HepG2 (cell line): ENCODE data around the gene CLTCL1. TPM values are rescaled to one million over a fixed set of nuclear protein-coding genes. Genes with fewer than 3 reads are reported as not detected.

Experiments
- ATAC-seq: fragments of 200-7000 bp; cut with Tn5 transposase; 3 replicates; pipeline ENCODE4 v1.9.1; 2020; ENCODE audit warnings: mild to moderate bottlenecking, moderate library complexity
- BruUV-seq: library from RNA; stranded (reverse); fragments of 400-500 nt; replicated peaks from 2 replicates; lab custom pipeline; 2021; lab: Mats Ljungman, UMichigan
- CTCF ChIA-PET: fragments of 300-600 bp; formaldehyde crosslinking; extraction: SDS; loops from one replicate; lab custom pipeline; 2021; ENCODE audit warnings: low total read pairs, inconsistent platforms, low intra/inter-chr PET ratio; lab: Yijun Ruan, JAX
- POLR2A ChIA-PET: fragments of 350-600 bp; sonication (Branson Sonifier 250); formaldehyde crosslinking; loops from one replicate; lab custom pipeline; 2020; ENCODE audit warnings: antibody characterized with exemption, inconsistent platforms; lab: Yijun Ruan, JAX
- DNase-seq: peaks from one replicate; pipeline ENCODE4 v3.0.0-alpha.2; 2015; ENCODE audit warnings: low spot score
- FAIRE-seq: peaks from 3 replicates; lab custom pipeline; 2011; peaks lifted over from hg19 to GRCh38; lab: Jason Lieb, UNC
- H2AFZ ChIP-seq: one replicate; pipeline ENCODE4 v1.6.1; 2011; ENCODE audit warnings: low read length, inconsistent platforms
- H3K27ac ChIP-seq: fragments of 300-600 bp; 3 replicates; pipeline ENCODE4 v1.8.0; 2011; ENCODE audit warnings: mixed run types, mild to moderate bottlenecking, mixed read lengths, low read length, inconsistent platforms; ENCODE audit not compliant: insufficient read depth; ENCODE audit errors: extremely low read length
- H3K27me3 ChIP-seq, 2 experiments: fragments of 200-600 bp in 1 of 2; 2 replicates in 1 of 2; 3 replicates in 1 of 2; pipeline versions ENCODE4 v1.6.0 to v1.8.0; 2011; ENCODE audit warnings: low read length in 2 of 2, mild to moderate bottlenecking in 2 of 2, moderate library complexity in 2 of 2, inconsistent platforms in 1 of 2; ENCODE audit not compliant: insufficient read depth in 2 of 2, control insufficient read depth in 1 of 2
- H3K36me3 ChIP-seq, 2 experiments: fragments of 200-600 bp in 1 of 2; replicated peaks in 1 of 2; 2 replicates in 1 of 2; 3 replicates in 1 of 2; pipeline versions ENCODE4 v1.5.1 to v1.8.0; 2011; ENCODE audit warnings: low read length in 2 of 2, inconsistent platforms in 1 of 2; ENCODE audit not compliant: insufficient read depth in 2 of 2, control insufficient read depth in 1 of 2
- H3K4me1 ChIP-seq: 2 replicates; pipeline ENCODE4 v1.5.1; 2012; ENCODE audit warnings: low read length, inconsistent platforms; ENCODE audit not compliant: insufficient read depth
- H3K4me2 ChIP-seq: 2 replicates; pipeline ENCODE4 v1.6.0; 2011; ENCODE audit warnings: low read depth, low read length, inconsistent platforms
- H3K4me3 ChIP-seq, 3 experiments: fragments of 200-600 bp in 1 of 3; sonication (generic), shearing (Covaris generic) in 1 of 3; replicated peaks in 1 of 3; 2 replicates each; pipeline ENCODE4 v1.5.1; 2011 to 2016; ENCODE audit warnings: low read length in 3 of 3, inconsistent platforms in 2 of 3, low read depth in 2 of 3, mild to moderate bottlenecking in 2 of 3, control low read depth in 1 of 3, mixed read lengths in 1 of 3; ENCODE audit not compliant: insufficient read depth in 1 of 3
- H3K79me2 ChIP-seq: one replicate; pipeline ENCODE4 v1.6.1; 2011; ENCODE audit warnings: low read length, inconsistent platforms; ENCODE audit not compliant: insufficient read depth
- H3K9ac ChIP-seq: 2 replicates; pipeline ENCODE4 v1.6.0; 2011; ENCODE audit warnings: mild to moderate bottlenecking, low read depth, low read length, inconsistent platforms; ENCODE audit not compliant: insufficient read depth
- H3K9me3 ChIP-seq: 2 replicates; pipeline ENCODE4 v1.5.1; 2012; ENCODE audit warnings: mild to moderate bottlenecking, low read length
- H4K20me1 ChIP-seq: 2 replicates; pipeline ENCODE4 v1.6.0; 2011; ENCODE audit warnings: inconsistent platforms, mild to moderate bottlenecking, low read length, moderate library complexity; ENCODE audit not compliant: insufficient read depth
- BCL6 ChIP-seq: IDR thresholded peaks from 2 replicates; pipeline ENCODE4 v1.6.1; 2016; ENCODE audit warnings: missing genetic modification reagents, missing compliant biosample characterization
- DNMT1 ChIP-seq: sonication (generic); formaldehyde crosslinking; IDR thresholded peaks from 2 replicates; pipeline ENCODE4 v1.5.1; 2020; ENCODE audit warnings: mild to moderate bottlenecking, missing genetic modification reagents
- ESRRA ChIP-seq: sonication (generic); formaldehyde crosslinking; IDR thresholded peaks from 2 replicates; pipeline ENCODE4 v1.5.1; 2020; ENCODE audit warnings: mild to moderate bottlenecking, low read depth, missing genetic modification reagents
- HNRNPL ChIP-seq: fragments of 200-400 bp; formaldehyde crosslinking; IDR thresholded peaks from 2 replicates; pipeline ENCODE4 v1.6.1; 2017; ENCODE audit warnings: mild to moderate bottlenecking, low read depth, low read length
- KLF15 ChIP-seq: sonication (generic); formaldehyde crosslinking; IDR thresholded peaks from 2 replicates; pipeline ENCODE4 v1.8.1; 2023; ENCODE audit warnings: borderline replicate concordance, mild to moderate bottlenecking, inconsistent platforms, missing genetic modification reagents, mixed read lengths
- NFE2L2 ChIP-seq: fragments of 150-350 bp; IDR thresholded peaks from 2 replicates; pipeline ENCODE4 v1.6.1; 2014; ENCODE audit warnings: low read length
- TGIF2 ChIP-seq: IDR thresholded peaks from 2 replicates; pipeline ENCODE4 v1.6.1; 2016; ENCODE audit warnings: control low read depth, missing compliant biosample characterization
- TSC22D2 ChIP-seq: sonication (generic); formaldehyde crosslinking; IDR thresholded peaks from 2 replicates; pipeline ENCODE4 v1.5.1; 2020; ENCODE audit warnings: missing genetic modification reagents, mild to moderate bottlenecking, borderline replicate concordance
- ZBTB34 ChIP-seq: sonication (generic); formaldehyde crosslinking; IDR thresholded peaks from 2 replicates; pipeline ENCODE4 v1.8.0; 2022; ENCODE audit warnings: mild to moderate bottlenecking, missing genetic modification reagents
- ZC3H4 ChIP-seq: sonication (generic); formaldehyde crosslinking; IDR thresholded peaks from 2 replicates; pipeline ENCODE4 v1.4.0; 2020; ENCODE audit warnings: missing genetic modification reagents, borderline replicate concordance
- ZNF224 ChIP-seq: sonication (generic); formaldehyde crosslinking; IDR thresholded peaks from 2 replicates; pipeline ENCODE4 v1.5.0; 2020; ENCODE audit warnings: mild to moderate bottlenecking, missing genetic modification reagents
- ZNF282 ChIP-seq: fragments of 450-650 bp; IDR thresholded peaks from 2 replicates; pipeline ENCODE4 v1.6.1; 2018; ENCODE audit not compliant: partially characterized antibody
- ZNF432 ChIP-seq: sonication (generic); formaldehyde crosslinking; IDR thresholded peaks from 2 replicates; pipeline ENCODE4 v1.5.0; 2020; ENCODE audit warnings: missing genetic modification reagents, mild to moderate bottlenecking, borderline replicate concordance
- ZNF629 ChIP-seq: sonication (generic); formaldehyde crosslinking; conservative IDR thresholded peaks from 2 replicates; pipeline ENCODE4 v1.5.0; 2020; ENCODE audit warnings: missing genetic modification reagents
- ZNF724P ChIP-seq: sonication (generic); formaldehyde crosslinking; IDR thresholded peaks from 2 replicates; pipeline ENCODE4 v1.8.0; 2022; ENCODE audit warnings: missing genetic modification reagents, borderline replicate concordance
- WGBS: methylation state at CpG from one replicate; pipeline ENCODE4 v1.1.6; 2017; ENCODE audit warnings: low lambda C conversion rate; 5-methylcytosine and 5-hydroxymethylcytosine counted together
- in situ Hi-C: cut with HindIII; loops from 2 replicates; pipeline ENCODE4 v1.10.0; 2017; ENCODE audit warnings: low pct_unique_long_range_greater_than_20kb; ENCODE audit not compliant: extremely low pct_ligation_motif_present
- intact Hi-C: fragments of 100-400 bp; cut with micrococcal nuclease; formaldehyde crosslinking; loops from one replicate; pipeline ENCODE4 v1.10.0; 2022; ENCODE audit not compliant: unreplicated experiment
- polyA plus RNA-seq, 8 experiments: library from polyadenylated mRNA; depleted of rRNA in 3 of 8; stranded (reverse) in 7 of 8; unstranded in 1 of 8; fragments of >200 nt; fragmentation: Illumina TruSeq in 4 of 8; extraction: Trizol in 4 of 8; gene quantifications; 2 replicates each; pipeline versions ENCODE4 v1.2.1 to v1.2.3, GENCODE V29; 2011 to 2016; ENCODE audit warnings: low read depth in 4 of 8, missing spikeins in 1 of 8, mixed read lengths in 1 of 8; ENCODE audit not compliant: insufficient read depth in 1 of 8
- total RNA-seq, 5 experiments: library from RNA; depleted of rRNA; stranded (reverse); fragments of >200 nt; fragmentation: Illumina TruSeq; extraction: Trizol; gene quantifications; 2 replicates each; pipeline ENCODE4 v1.2.3, GENCODE V29; 2016; ENCODE audit warnings: low read depth in 1 of 5

CLTCL1 gene
- total and polyA plus RNA-seq, 2 of the 13 experiments (the other 11 are each of a cell fraction or from before 2014, with no cell fraction given): 8.1 to 10.9 TPM

- no peak for TF ChIP-seq BCL6 (CRISPR knock-in tag)
- TF ChIP-seq ZNF724P (CRISPR knock-in tag): no peak
- no peak for TF ChIP-seq ZNF224
Measured at GRCh38 chr22:19265779-19266178, 25.7 kb downstream of the CLTCL1 start (continued).

- intact Hi-C loops (no loop called here), in situ Hi-C loops (loop anchor here (10.0 kb wide), 1 partner anchor 56 kb away; no protein-coding TSS in a partner anchor)
- Histone ChIP-seq H3K4me1 (no peaks in the 10 kb centered on the region), H2AFZ (no peak overlapping the region), H4K20me1 (no peaks in the 10 kb centered on the region), H3K9me3 (peaks cover 2% of the 10 kb centered on the region; the same call in 1 of the 2 replicates), H3K9ac (no peak overlapping the region), H3K79me2 (no peaks in the 10 kb centered on the region), H3K4me2 (no peak overlapping the region), H3K4me3 (no peak overlapping the region), H3K27me3 (no peaks in the 10 kb centered on the region), H3K36me3 (0 out of 5 replicates have a peak, but pooled peaks cover 0 to 7% of the 10 kb centered on the region in 2 experiments), H3K27ac (no peak overlapping the region)
- ChIA-PET CTCF (no interaction called here), POLR2A (no interaction called here)
- 97% methylated on average over 6 of the region's 6 CpGs for WGBS
- no peak for TF ChIP-seq ZNF432 (CRISPR knock-in tag)
- TF ChIP-seq ESRRA (CRISPR knock-in tag): no peak
- TF ChIP-seq ZBTB34 (CRISPR knock-in tag): no peak
- TF ChIP-seq ZNF282: no peak
- no peak for TF ChIP-seq HNRNPL
- no peak for TF ChIP-seq ZC3H4 (CRISPR knock-in tag)
- TF ChIP-seq TSC22D2 (CRISPR knock-in tag): no peak
- TF ChIP-seq KLF15 (CRISPR knock-in tag): no peak
- TF ChIP-seq NFE2L2: no peak
- no peak for TF ChIP-seq ZNF629
- TF ChIP-seq DNMT1: no peak
- TF ChIP-seq TGIF2 (CRISPR knock-in tag): no peak
- ATAC-seq: no peak
- no peak for DNase-seq
- no peak for FAIRE-seq
- BruUV-seq: no TSS peak
Measured at GRCh38 chr22:19260804-19261203, 30.7 kb downstream of the CLTCL1 start.
